NT2/D1 (cell line): ENCODE measurements around the gene GRM5.

ENCODE experiments used
- YY1 ChIP-seq: IDR thresholded peaks from 2 replicates; pipeline ENCODE4 v1.6.1; 2011; ENCODE audit not compliant: insufficient read length, insufficient read depth
- ZNF274 ChIP-seq: IDR thresholded peaks from 2 replicates; pipeline ENCODE4 v1.6.1; 2011; ENCODE audit warnings: mild to moderate bottlenecking, low read depth, low read length

GRCh38 chr11:88507771-88508417, 557.9 kb downstream of the GRM5 start:
- no peak for TF ChIP-seq ZNF274
- no peak for TF ChIP-seq YY1
